K562 (cell line): Measurements from ENCODE around the gene SLC5A12. TPM values are rescaled to one million over a fixed set of nuclear protein-coding genes. Genes with fewer than 3 reads are reported as not detected.

Experiments
- PHF20 ChIP-seq: fragments of 450-650 bp; IDR thresholded peaks from 2 replicates; pipeline ENCODE4 v1.6.1; 2018; ENCODE audit not compliant: partially characterized antibody
- RAD51 ChIP-seq: fragments of 450-650 bp; IDR thresholded peaks from 2 replicates; pipeline ENCODE4 v1.7.1; 2016; ENCODE audit warnings: low read depth, mild to moderate bottlenecking, borderline replicate concordance
- XRCC3 ChIP-seq: fragments of 450-650 bp; IDR thresholded peaks from 2 replicates; pipeline ENCODE4 v1.6.1; 2017; ENCODE audit warnings: mild to moderate bottlenecking, moderate library complexity
- polyA plus RNA-seq, 8 experiments: library from polyadenylated mRNA; depleted of rRNA in 4 of 8; stranded (reverse) in 5 of 8; unstranded in 3 of 8; fragments of >200 nt; fragmentation: Nextera tagmentation in 2 of 8; fragmentation: Illumina TruSeq in 1 of 8; extraction: Ambion mirVana in 2 of 8; extraction: Trizol in 1 of 8; gene quantifications; 2 replicates each; pipeline versions ENCODE4 v1.2.1 to v1.2.3, GENCODE V29; 2011 to 2014; ENCODE audit warnings: inconsistent platforms in 1 of 8, missing spikeins in 1 of 8
- total RNA-seq, 7 experiments: library from RNA; depleted of rRNA in 6 of 7; stranded (reverse); fragments of >200 nt in 6 of 7; fragmentation: Illumina TruSeq in 2 of 7; extraction: Trizol in 2 of 7; gene quantifications; 2 replicates each; pipeline versions ENCODE4 v1.2.1 to v1.2.3, GENCODE V29; 2011 to 2021; ENCODE audit warnings: low replicate concordance in 1 of 7
- TF ChIP-seq, protein P1 (sequence below): fragments of 450-650 bp; IDR thresholded peaks from 2 replicates; pipeline ENCODE4 v1.7.1; 2018; ENCODE audit warnings: mild to moderate bottlenecking, low read depth; ENCODE audit not compliant: partially characterized antibody
- TF ChIP-seq, protein P2 (sequence below): IDR thresholded peaks from 2 replicates; pipeline ENCODE4 v1.6.1; 2014; ENCODE audit warnings: antibody characterized with exemption
- TF ChIP-seq, protein P3 (sequence below), 3 experiments: IDR thresholded peaks in 2 of 3; conservative IDR thresholded peaks in 1 of 3; 2 replicates each; pipeline ENCODE4 v1.5.1; 2011 to 2012; ENCODE audit warnings: low read length in 3 of 3, mild to moderate bottlenecking in 3 of 3, control low read depth in 2 of 3, improper control_type of control experiment in 1 of 3, inconsistent platforms in 1 of 3, low read depth in 1 of 3, mixed read lengths in 1 of 3, moderate library complexity in 1 of 3; ENCODE audit not compliant: insufficient read depth in 2 of 3

Gene SLC5A12
- total and polyA plus RNA-seq, 9 of the 15 experiments (the other 6 are each of a cell fraction or from before 2014, with no cell fraction given) = 0.03 to 0.16 (median 0.06) TPM; not detected in 5

DNA sequence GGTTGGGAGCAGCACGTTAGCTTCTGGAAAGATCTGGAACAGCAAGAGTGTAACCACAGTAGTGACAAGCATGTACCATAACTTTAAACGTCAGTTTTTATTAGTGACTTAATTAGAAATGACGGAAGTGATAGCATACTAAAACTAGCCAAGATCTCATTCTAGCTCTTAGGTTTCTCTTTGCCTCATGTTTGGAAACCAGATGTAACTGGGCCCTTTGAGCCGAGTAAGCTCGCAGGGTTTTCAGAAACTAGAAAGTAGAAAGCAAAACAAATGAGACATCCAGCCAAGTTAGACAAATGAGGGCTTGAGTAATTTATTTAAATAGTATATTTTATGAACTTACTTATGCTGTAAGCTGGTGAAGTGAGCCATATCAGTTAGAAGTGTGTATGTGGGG, 40.2 kb upstream of the SLC5A12 start (continued):
- TF ChIP-seq RAD51 (no peak), PHF20 (no peak), XRCC3 (no peak)
- TF ChIP-seq, protein P1, sequence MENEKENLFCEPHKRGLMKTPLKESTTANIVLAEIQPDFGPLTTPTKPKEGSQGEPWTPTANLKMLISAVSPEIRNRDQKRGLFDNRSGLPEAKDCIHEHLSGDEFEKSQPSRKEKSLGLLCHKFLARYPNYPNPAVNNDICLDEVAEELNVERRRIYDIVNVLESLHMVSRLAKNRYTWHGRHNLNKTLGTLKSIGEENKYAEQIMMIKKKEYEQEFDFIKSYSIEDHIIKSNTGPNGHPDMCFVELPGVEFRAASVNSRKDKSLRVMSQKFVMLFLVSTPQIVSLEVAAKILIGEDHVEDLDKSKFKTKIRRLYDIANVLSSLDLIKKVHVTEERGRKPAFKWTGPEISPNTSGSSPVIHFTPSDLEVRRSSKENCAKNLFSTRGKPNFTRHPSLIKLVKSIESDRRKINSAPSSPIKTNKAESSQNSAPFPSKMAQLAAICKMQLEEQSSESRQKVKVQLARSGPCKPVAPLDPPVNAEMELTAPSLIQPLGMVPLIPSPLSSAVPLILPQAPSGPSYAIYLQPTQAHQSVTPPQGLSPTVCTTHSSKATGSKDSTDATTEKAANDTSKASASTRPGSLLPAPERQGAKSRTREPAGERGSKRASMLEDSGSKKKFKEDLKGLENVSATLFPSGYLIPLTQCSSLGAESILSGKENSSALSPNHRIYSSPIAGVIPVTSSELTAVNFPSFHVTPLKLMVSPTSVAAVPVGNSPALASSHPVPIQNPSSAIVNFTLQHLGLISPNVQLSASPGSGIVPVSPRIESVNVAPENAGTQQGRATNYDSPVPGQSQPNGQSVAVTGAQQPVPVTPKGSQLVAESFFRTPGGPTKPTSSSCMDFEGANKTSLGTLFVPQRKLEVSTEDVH = no peak
- TF ChIP-seq, protein P2, sequence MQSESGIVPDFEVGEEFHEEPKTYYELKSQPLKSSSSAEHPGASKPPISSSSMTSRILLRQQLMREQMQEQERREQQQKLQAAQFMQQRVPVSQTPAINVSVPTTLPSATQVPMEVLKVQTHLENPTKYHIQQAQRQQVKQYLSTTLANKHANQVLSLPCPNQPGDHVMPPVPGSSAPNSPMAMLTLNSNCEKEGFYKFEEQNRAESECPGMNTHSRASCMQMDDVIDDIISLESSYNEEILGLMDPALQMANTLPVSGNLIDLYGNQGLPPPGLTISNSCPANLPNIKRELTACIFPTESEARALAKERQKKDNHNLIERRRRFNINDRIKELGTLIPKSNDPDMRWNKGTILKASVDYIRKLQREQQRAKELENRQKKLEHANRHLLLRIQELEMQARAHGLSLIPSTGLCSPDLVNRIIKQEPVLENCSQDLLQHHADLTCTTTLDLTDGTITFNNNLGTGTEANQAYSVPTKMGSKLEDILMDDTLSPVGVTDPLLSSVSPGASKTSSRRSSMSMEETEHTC = no peak
- TF ChIP-seq, protein P3, sequence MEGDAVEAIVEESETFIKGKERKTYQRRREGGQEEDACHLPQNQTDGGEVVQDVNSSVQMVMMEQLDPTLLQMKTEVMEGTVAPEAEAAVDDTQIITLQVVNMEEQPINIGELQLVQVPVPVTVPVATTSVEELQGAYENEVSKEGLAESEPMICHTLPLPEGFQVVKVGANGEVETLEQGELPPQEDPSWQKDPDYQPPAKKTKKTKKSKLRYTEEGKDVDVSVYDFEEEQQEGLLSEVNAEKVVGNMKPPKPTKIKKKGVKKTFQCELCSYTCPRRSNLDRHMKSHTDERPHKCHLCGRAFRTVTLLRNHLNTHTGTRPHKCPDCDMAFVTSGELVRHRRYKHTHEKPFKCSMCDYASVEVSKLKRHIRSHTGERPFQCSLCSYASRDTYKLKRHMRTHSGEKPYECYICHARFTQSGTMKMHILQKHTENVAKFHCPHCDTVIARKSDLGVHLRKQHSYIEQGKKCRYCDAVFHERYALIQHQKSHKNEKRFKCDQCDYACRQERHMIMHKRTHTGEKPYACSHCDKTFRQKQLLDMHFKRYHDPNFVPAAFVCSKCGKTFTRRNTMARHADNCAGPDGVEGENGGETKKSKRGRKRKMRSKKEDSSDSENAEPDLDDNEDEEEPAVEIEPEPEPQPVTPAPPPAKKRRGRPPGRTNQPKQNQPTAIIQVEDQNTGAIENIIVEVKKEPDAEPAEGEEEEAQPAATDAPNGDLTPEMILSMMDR (IDR thresholded peaks at IDR 0.05 in 2 of 3, conservative IDR thresholded peaks at IDR 0.05 in 1 of 3; ENCODE audit: insufficient read depth in 2 of 3, low read depth in 1 of 3, low read length in 3 of 3) = no peak
